Dermis blood vessel endothelial cell (primary cell): ENCODE data around the gene DPEP2NB. TPM values are rescaled to one million over a fixed set of nuclear protein-coding genes. Genes with fewer than 3 reads are reported as not detected.
"Not testable (repeated sequence)": the region's sequence is repeated elsewhere in the genome, so short reads cannot be mapped to it uniquely, and the experiment has no call there.

Experiments used
- DNase-seq: peaks from one replicate; pipeline ENCODE4 v3.0.0; 2010
- total RNA-seq: library from RNA; depleted of rRNA; stranded (reverse); fragments of >200 nt; gene quantifications from 2 replicates; pipeline ENCODE4 v1.2.3, GENCODE V29; 2014

The DPEP2NB gene
- total RNA-seq, 1 donor from 2014 or later = not detected

GRCh38 chr16:67979955-67980678 is 35.6 kb downstream of the DPEP2NB start, which contains the start of gene DPEP3:
Gene DPEP3, minus strand, starts transcription at chr16:67980499. Its CDS starts 119 bp downstream, at chr16:67980380.
- peak; percentile 31 for DNase-seq

GRCh38 chr16:67977469-67978227 is 38.1 kb downstream of the DPEP2NB start:
- no peak for DNase-seq

- DNase-seq = no peak
Measured at GRCh38 chr16:67977005-67977404, 38.7 kb downstream of the DPEP2NB start.

- no peak for DNase-seq
Measured at GRCh38 chr16:67976205-67976604, 39.5 kb downstream of the DPEP2NB start.

- DNase-seq = no peak
Measured at GRCh38 chr16:67975321-67976105, 40.2 kb downstream of the DPEP2NB start.

- DNase-seq = not testable (repeated sequence)
Measured at GRCh38 chr16:67972285-67972684, 43.4 kb downstream of the DPEP2NB start.

GRCh38 chr16:67971111-67971510 is 44.6 kb downstream of the DPEP2NB start:
- no peak for DNase-seq

- DNase-seq = no peak
Measured at GRCh38 chr16:67969254-67970039, 46.3 kb downstream of the DPEP2NB start.

- peak; percentile 83 for DNase-seq
Measured at GRCh38 chr16:67968400-67969253, 47.1 kb downstream of the DPEP2NB start, which contains the start of gene SLC12A4. Gene SLC12A4, minus strand, starts transcription at chr16:67968637. Its CDS starts 84 bp downstream, at chr16:67968553.

- peak; percentile 48 for DNase-seq
Measured at GRCh38 chr16:67967958-67968399, 47.7 kb downstream of the DPEP2NB start.

- peak; percentile 49 for DNase-seq
Measured at GRCh38 chr16:67967183-67967957, 48.3 kb downstream of the DPEP2NB start.

- no peak for DNase-seq
Measured at GRCh38 chr16:67966549-67967182, 49.0 kb downstream of the DPEP2NB start.

GRCh38 chr16:67965668-67966548 is 49.8 kb downstream of the DPEP2NB start:
- no peak for DNase-seq

- DNase-seq = no peak
Measured at GRCh38 chr16:67964477-67965131, 51.1 kb downstream of the DPEP2NB start.

- DNase-seq = peak; percentile 31
Measured at GRCh38 chr16:67963662-67964321, 51.9 kb downstream of the DPEP2NB start.
